Omental fat pad (tissue), 4 donors: Measurements from ENCODE around the gene SHISA9. TPM values are rescaled to one million over a fixed set of nuclear protein-coding genes. Genes with fewer than 3 reads are reported as not detected.

ENCODE experiments used
- ATAC-seq: fragments of 150-250 bp; one replicate; pipeline ENCODE4 v1.9.1; 2016; ENCODE audit warnings: mild to moderate bottlenecking, moderate library complexity; ENCODE audit not compliant: low FRiP score
- DNase-seq: peaks from one replicate; pipeline ENCODE4 v3.0.0-alpha.2; 2019; ENCODE audit warnings: low spot score
- total RNA-seq, 4 donors: library from RNA; depleted of rRNA; stranded (reverse); fragments of >200 nt; gene quantifications; one replicate each; pipeline ENCODE4 v1.1.0, GENCODE V29; 2016
- TF ChIP-seq, protein P1 (sequence below), 3 donors: fragments of 450-650 bp; IDR thresholded peaks; one replicate each; pipeline ENCODE4 v1.5.1; 2016 to 2017; ENCODE audit warnings: antibody characterized with exemption in 3 of 3, mild to moderate bottlenecking in 3 of 3, moderate library complexity in 2 of 3

The SHISA9 gene
- total RNA-seq, 4 donors from 2014 or later = 1.1 TPM; not detected in 3

DNA sequence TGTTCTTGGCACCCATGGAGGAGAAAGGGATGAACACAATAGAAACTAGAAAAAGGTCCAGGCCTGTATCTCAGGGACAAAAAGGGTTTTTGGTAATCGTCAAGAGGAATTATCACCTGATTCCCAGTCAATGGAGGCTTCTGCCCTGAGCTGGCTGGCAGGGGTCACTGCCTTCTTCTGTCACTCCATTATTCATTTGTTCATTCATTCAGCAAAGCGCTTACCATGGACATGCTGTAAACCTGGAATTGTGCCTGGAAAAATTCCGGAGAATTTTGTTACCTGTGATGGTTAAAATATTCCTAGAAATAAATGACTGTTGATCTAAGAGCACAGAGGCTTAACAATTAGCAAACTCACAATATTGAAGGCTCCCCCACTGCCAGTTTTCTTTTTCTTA lies 212.3 kb downstream of the SHISA9 start:
- ATAC-seq (no peak), DNase-seq (no peak)
- TF ChIP-seq, protein P1, sequence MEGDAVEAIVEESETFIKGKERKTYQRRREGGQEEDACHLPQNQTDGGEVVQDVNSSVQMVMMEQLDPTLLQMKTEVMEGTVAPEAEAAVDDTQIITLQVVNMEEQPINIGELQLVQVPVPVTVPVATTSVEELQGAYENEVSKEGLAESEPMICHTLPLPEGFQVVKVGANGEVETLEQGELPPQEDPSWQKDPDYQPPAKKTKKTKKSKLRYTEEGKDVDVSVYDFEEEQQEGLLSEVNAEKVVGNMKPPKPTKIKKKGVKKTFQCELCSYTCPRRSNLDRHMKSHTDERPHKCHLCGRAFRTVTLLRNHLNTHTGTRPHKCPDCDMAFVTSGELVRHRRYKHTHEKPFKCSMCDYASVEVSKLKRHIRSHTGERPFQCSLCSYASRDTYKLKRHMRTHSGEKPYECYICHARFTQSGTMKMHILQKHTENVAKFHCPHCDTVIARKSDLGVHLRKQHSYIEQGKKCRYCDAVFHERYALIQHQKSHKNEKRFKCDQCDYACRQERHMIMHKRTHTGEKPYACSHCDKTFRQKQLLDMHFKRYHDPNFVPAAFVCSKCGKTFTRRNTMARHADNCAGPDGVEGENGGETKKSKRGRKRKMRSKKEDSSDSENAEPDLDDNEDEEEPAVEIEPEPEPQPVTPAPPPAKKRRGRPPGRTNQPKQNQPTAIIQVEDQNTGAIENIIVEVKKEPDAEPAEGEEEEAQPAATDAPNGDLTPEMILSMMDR (IDR thresholded peaks at IDR 0.05) = no peak

DNA sequence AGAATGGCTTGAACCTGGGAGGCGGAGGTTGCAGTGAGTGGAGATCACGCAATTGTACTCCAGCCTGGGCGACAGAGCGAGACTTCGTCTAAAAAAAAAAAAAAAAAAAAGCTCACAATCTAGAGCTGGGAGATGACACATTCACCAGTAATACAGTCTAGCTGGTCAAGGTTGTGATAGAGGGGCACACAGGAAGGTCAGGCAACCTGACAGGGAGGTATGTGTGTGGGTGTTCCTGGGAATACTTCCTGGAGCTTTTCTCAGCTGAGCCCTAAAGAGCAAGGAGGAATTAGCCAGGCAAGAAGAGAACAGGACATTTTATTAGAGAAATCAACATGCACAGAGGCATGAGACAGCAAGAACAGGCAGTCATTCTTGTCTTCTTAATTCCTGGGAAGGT lies 216.7 kb downstream of the SHISA9 start:
- DNase-seq (no peak), ATAC-seq (no peak)
- TF ChIP-seq, protein P1 (IDR thresholded peaks at IDR 0.05) = no peak

DNA sequence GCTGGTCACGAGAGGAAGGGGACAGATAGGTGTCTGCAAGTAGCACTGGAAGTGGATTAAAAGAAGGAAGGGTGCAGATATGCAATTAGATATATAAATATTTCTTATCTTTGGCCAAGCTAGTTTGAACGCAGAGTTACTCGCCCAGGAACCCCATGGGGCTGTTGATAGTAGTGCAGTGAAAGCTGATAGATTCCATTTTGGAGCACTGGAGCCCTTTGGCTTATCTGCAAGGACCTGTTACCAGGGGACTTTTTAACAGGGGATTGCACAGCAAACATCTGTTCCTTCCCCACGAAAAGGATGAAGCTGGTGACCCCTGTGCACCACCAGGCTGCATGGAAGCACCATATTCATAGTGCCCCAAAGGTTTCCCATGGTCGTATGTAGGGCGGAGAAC lies 218.7 kb downstream of the SHISA9 start:
- TF ChIP-seq, protein P1 (IDR thresholded peaks at IDR 0.05) = no peak
- no peak for DNase-seq
- no peak for ATAC-seq

DNA sequence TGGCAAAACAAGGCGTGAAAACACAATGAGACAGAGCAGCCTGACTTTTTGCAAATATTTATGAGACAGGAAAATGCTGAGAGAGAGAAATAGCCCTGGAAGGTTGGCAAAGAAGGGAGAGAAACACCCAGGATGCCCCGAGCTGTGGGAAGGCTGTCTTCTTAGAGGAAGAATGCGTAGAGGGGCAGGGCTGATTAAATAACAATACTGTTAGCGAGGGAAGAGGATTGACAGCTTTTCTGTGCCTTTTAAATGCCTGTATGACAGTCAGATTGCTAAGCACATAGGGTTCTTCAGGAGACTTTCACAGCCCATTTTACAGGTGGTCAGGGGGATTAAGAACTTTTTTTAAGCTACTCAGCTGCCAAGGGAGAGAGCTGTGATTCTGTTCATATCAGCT lies 219.2 kb downstream of the SHISA9 start:
- DNase-seq (no peak), ATAC-seq (no peak)
- TF ChIP-seq, protein P1 (IDR thresholded peaks at IDR 0.05) = no peak

DNA sequence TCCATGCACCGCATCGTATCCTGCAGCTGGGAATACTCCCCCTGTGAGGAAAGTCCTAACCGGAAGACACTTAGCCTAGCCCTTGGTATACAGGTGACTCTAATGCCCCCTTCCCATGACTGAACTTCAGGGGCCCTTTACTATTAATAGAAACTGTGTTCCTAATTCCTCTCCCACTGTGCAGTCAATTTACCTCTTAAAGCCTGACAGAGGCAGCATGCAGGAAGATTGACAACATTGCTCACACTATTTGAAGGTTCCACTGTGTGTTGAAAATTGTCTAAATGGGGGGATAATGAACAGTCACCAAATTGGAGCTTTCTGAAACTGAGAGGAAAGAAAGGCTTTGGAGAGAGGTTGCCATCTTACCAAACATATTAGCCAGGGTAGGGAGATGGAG lies 222.6 kb downstream of the SHISA9 start:
- no peak for DNase-seq
- TF ChIP-seq, protein P1 (IDR thresholded peaks at IDR 0.05) = no peak
- ATAC-seq = no peak

DNA sequence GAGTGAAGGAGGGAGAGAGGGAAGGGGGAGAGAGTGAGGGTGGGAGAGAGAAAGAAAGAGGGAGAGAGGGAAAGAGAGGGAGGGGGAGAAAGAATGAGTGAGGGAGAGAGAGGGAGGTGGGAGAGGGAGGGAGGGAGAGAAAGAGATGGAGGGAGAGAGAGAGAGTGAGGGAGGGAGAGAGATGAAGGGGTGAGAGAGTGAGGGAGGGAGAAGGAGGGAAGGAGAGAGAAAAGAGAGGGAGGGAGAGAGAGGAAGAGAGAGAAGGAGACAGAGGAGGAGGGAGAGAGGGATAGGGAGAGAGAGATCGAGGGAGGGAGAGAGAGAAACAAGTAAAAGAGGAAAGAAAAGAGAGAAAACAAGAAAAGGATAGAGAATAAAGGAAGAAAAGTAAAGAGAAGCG lies 225.7 kb downstream of the SHISA9 start:
- TF ChIP-seq, protein P1 (IDR thresholded peaks at IDR 0.05) = no peak
- DNase-seq = no peak
- ATAC-seq = no peak

DNA sequence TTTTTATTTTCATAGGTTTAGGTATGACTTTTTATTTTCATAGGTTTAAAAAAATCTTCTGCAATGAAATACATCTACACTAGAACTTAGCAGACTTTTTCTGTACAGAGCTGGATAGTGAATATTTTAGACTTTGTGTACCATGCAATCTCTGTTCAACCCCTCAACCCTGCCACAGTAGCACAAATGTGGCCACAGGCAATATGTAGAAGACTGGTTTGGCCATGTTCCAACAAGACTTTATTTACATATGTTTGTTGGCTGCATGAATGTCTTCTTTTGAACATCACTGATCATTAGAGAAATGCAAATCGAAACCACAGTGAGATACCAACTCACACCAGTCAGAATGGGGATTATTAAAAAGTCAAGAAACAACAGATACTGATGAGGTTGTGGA lies 229.2 kb downstream of the SHISA9 start:
- ATAC-seq (no peak), DNase-seq (no peak)
- TF ChIP-seq, protein P1 (IDR thresholded peaks at IDR 0.05) = no peak
